ENCODE results near the gene SCG3.
"Not testable (repeated sequence)": the region's sequence is repeated elsewhere in the genome, so short reads cannot be mapped to it uniquely, and the experiment has no call there.

Gene SCG3

GRCh38 chr15:51681303-51681963 lies at the start of gene SCG3:
Gene SCG3, plus strand, starts transcription at chr15:51681503. Its CDS starts 253 bp downstream, at chr15:51681756.
- peak; percentile 73 for DNase-seq

GRCh38 chr15:51634591-51635198 lies 46.6 kb upstream of the SCG3 start:
- no peak for DNase-seq

GRCh38 chr15:51641490-51642130 lies 39.7 kb upstream of the SCG3 start:
- no peak for DNase-seq

- DNase-seq = no peak
Measured at GRCh38 chr15:51642696-51643095, 38.6 kb upstream of the SCG3 start.

- DNase-seq = no peak
Measured at GRCh38 chr15:51647128-51647562, 34.2 kb upstream of the SCG3 start.

GRCh38 chr15:51648101-51648500 lies 33.2 kb upstream of the SCG3 start:
- not testable (repeated sequence) for DNase-seq

- DNase-seq = not testable (repeated sequence)
Measured at GRCh38 chr15:51648643-51649042, 32.7 kb upstream of the SCG3 start.

GRCh38 chr15:51649659-51650521 lies 31.4 kb upstream of the SCG3 start:
- peak; percentile 9 for DNase-seq

- DNase-seq = no peak
Measured at GRCh38 chr15:51652084-51652668, 29.1 kb upstream of the SCG3 start.

- not testable (repeated sequence) for DNase-seq
Measured at GRCh38 chr15:51655401-51656057, 25.8 kb upstream of the SCG3 start.

GRCh38 chr15:51658664-51659063 lies 22.6 kb upstream of the SCG3 start:
- peak; percentile 47 for DNase-seq

GRCh38 chr15:51661072-51661471 lies 20.2 kb upstream of the SCG3 start:
- no peak for DNase-seq

- DNase-seq = no peak
Measured at GRCh38 chr15:51667478-51667877, 13.8 kb upstream of the SCG3 start.

GRCh38 chr15:51668446-51668845 lies 12.9 kb upstream of the SCG3 start:
- DNase-seq = no peak

- DNase-seq = no peak
Measured at GRCh38 chr15:51669381-51669780, 11.9 kb upstream of the SCG3 start.

GRCh38 chr15:51672155-51672687 lies 9.1 kb upstream of the SCG3 start:
- DNase-seq = no peak

GRCh38 chr15:51672913-51673857 lies 8.1 kb upstream of the SCG3 start:
- DNase-seq = no peak

GRCh38 chr15:51675234-51675633 lies 6.1 kb upstream of the SCG3 start:
- no peak for DNase-seq

- no peak for DNase-seq
Measured at GRCh38 chr15:51677021-51677420, 4.3 kb upstream of the SCG3 start.

GRCh38 chr15:51677452-51677851 lies 3.9 kb upstream of the SCG3 start:
- DNase-seq = no peak

- DNase-seq = no peak
Measured at GRCh38 chr15:51678096-51678495, 3.2 kb upstream of the SCG3 start.
